ENCODE results near the gene XAGE1B.
"Not testable (repeated sequence)": the region's sequence is repeated elsewhere in the genome, so short reads cannot be mapped to it uniquely, and the experiment has no call there.

The XAGE1B gene

DNA sequence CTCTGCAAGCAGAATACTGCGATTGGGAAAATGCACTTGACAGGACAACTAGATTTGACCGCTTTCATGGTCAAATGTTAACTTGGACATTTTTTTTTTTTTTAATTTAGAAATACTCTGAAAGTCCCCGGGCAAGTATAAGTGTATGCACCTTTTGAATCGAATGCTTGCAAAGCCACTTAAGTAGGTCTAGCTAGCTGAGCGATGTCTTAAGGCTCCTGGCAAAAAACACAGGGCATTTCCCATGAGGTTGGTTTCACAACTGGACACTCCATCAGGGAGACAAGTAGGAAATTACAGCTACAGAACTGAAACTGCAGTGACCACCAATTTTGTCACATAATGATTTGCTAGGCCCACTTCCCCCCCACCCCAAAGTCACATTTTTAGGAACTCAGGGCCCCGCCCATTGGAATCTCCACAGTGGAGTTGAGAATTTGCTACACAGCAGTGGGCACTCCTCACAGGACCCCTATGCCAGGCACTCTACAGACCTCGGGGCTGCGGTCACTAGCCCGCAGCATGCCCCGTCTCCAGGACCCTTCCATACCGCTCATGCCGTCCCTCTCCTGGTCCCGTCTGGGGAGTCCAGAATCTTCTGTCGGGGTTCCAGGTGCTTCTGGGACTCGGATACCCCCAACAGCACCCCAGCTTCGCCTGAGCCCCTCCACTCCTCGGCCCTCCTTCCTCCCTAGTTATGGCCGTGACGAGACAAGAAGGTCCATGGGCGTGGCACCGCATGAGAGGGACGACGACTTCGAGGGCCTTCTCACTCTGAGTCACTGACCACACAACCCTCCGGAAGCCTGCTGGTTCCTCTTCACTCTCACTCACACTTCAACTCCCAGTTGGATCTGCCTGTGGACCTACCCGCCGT lies 515 bp downstream of the XAGE1B start:
- not testable (repeated sequence) for DNase-seq (ENCODE audit: low read depth in 1 of 2, low spot score in 1 of 2); H3K27ac ChIP-seq (replicated peaks); H3K4me3 ChIP-seq (replicated peaks; ENCODE audit: insufficient read depth, low read length); H3K27me3 ChIP-seq (ENCODE audit: insufficient read depth, poor library complexity, severe bottlenecking)

DNA sequence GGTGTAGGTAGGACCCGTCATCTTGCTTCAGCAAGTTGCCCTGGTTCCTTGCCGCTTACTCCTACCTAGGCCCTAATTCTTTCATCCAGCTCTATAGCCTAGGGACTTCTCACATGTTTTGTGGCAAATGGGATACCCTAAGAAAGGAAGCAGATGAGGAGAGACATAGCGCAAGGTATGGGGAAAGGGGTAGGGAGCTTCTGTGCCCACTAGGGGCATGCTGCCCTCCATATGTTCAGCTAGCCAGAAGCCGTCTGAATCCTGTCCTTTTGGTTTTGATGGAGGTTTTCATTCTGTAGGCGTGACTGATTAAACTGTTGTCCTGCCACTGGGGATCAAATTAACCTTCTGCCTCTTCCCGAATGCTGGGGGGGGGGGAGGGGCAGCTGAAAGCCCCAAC lies 5.7 kb downstream of the XAGE1B start:
- DNase-seq (ENCODE audit: low read depth in 1 of 2, low spot score in 1 of 2) = not testable (repeated sequence)

DNA sequence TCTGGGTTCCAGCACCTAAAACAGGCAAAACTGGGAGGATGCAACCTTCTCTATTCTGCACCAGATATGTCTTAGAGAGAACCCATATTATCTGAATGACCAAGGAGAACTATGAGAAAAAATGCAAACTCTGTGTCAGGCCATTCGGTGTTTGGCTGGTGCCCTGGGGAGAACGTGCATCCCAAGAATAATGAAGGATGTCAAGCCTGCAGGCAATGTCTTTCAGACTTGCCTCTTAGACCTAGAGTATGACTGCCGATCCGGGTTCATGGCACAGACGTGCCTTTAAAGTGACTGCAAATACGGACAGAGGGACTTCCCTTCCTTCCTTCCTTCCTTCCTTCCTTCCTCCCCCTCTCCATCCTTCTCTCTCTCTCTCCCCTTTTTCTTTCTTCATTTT lies 6.9 kb downstream of the XAGE1B start:
- TF ChIP-seq POLR2AphosphoS5 (IDR thresholded peaks at IDR 0.05; ENCODE audit: low read depth) = no peak
- Histone ChIP-seq H3K4me3 (replicated peaks; ENCODE audit: insufficient read depth, low read length) (no peak overlapping the region), H3K27ac (replicated peaks) (no peak overlapping the region), H3K27me3 (ENCODE audit: insufficient read depth, poor library complexity, severe bottlenecking) (no peaks in the 10 kb centered on the region)
- no peak for DNase-seq (ENCODE audit: low read depth in 1 of 2, low spot score in 1 of 2)

More for the DNA sequence above, 5.7 kb downstream of the XAGE1B start:
- not testable (repeated sequence) for H3K27me3 ChIP-seq (ENCODE audit: insufficient read depth, poor library complexity, severe bottlenecking); H3K4me3 ChIP-seq (replicated peaks; ENCODE audit: insufficient read depth, low read length); H3K27ac ChIP-seq (replicated peaks)

DNA sequence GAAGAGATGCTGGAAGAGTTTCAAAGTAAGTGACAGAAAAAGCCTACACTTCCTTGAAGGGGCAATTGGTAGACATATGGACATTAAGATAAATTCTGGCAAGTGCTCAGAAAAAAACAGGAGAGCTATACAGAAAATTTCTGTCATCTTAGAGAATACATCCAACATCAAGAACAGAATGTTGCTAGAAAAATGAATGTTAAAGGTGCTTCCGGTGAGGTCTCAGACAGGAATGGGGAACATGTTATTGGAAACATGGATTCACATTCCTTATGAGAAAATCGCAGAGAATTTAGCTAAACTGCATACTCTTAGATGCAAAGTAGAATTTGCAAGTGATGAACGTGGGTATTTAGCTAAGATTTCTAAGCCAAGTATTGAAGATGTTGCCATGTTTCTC lies 9.5 kb downstream of the XAGE1B start:
- no peak for DNase-seq (ENCODE audit: low read depth in 1 of 2, low spot score in 1 of 2)
- TF ChIP-seq GABPA (IDR thresholded peaks at IDR 0.05; ENCODE audit: low read depth) (no peak), POLR2AphosphoS5 (IDR thresholded peaks at IDR 0.05; ENCODE audit: low read depth) (no peak), SPI1 (IDR thresholded peaks at IDR 0.05; ENCODE audit: borderline replicate concordance, low read depth) (no peak)
- TF ChIP-seq, protein P1, sequence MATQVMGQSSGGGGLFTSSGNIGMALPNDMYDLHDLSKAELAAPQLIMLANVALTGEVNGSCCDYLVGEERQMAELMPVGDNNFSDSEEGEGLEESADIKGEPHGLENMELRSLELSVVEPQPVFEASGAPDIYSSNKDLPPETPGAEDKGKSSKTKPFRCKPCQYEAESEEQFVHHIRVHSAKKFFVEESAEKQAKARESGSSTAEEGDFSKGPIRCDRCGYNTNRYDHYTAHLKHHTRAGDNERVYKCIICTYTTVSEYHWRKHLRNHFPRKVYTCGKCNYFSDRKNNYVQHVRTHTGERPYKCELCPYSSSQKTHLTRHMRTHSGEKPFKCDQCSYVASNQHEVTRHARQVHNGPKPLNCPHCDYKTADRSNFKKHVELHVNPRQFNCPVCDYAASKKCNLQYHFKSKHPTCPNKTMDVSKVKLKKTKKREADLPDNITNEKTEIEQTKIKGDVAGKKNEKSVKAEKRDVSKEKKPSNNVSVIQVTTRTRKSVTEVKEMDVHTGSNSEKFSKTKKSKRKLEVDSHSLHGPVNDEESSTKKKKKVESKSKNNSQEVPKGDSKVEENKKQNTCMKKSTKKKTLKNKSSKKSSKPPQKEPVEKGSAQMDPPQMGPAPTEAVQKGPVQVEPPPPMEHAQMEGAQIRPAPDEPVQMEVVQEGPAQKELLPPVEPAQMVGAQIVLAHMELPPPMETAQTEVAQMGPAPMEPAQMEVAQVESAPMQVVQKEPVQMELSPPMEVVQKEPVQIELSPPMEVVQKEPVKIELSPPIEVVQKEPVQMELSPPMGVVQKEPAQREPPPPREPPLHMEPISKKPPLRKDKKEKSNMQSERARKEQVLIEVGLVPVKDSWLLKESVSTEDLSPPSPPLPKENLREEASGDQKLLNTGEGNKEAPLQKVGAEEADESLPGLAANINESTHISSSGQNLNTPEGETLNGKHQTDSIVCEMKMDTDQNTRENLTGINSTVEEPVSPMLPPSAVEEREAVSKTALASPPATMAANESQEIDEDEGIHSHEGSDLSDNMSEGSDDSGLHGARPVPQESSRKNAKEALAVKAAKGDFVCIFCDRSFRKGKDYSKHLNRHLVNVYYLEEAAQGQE (IDR thresholded peaks at IDR 0.05; ENCODE audit: insufficient replicate concordance, low read depth) = no peak
- TF ChIP-seq, protein P2, sequence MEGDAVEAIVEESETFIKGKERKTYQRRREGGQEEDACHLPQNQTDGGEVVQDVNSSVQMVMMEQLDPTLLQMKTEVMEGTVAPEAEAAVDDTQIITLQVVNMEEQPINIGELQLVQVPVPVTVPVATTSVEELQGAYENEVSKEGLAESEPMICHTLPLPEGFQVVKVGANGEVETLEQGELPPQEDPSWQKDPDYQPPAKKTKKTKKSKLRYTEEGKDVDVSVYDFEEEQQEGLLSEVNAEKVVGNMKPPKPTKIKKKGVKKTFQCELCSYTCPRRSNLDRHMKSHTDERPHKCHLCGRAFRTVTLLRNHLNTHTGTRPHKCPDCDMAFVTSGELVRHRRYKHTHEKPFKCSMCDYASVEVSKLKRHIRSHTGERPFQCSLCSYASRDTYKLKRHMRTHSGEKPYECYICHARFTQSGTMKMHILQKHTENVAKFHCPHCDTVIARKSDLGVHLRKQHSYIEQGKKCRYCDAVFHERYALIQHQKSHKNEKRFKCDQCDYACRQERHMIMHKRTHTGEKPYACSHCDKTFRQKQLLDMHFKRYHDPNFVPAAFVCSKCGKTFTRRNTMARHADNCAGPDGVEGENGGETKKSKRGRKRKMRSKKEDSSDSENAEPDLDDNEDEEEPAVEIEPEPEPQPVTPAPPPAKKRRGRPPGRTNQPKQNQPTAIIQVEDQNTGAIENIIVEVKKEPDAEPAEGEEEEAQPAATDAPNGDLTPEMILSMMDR (IDR thresholded peaks at IDR 0.05; ENCODE audit: insufficient read depth, low read length) = no peak
- H3K27ac ChIP-seq (replicated peaks) = no peak overlapping the region
- no peak overlapping the region for H3K4me3 ChIP-seq (replicated peaks; ENCODE audit: insufficient read depth, low read length)
- no peaks in the 10 kb centered on the region for H3K27me3 ChIP-seq (ENCODE audit: insufficient read depth, poor library complexity, severe bottlenecking)

DNA sequence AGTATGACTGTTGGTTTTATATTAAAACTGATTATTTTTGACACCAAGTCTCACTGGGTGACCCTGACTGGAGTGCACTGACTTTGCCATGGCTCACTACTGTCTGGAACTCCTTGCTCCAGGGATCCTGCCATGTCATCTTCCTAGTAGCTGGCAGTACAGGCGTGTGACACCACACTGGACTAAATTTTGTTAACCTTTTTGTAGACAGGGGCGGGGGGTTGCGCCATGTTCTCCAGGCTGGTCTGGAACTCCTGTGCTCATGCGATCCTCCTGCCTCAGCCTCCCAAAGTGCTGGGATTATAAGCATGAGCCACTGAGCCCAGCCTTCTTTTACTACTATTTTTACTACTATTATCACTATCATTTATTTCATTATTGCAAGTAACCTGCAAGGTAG lies 12.3 kb downstream of the XAGE1B start:
- Histone ChIP-seq H3K4me3 (replicated peaks; ENCODE audit: insufficient read depth, low read length) (no peak overlapping the region), H3K27ac (replicated peaks) (no peak overlapping the region), H3K27me3 (ENCODE audit: insufficient read depth, poor library complexity, severe bottlenecking) (no peaks in the 10 kb centered on the region)
- DNase-seq (ENCODE audit: low read depth in 1 of 2, low spot score in 1 of 2) = no peak
- TF ChIP-seq, protein P1 (IDR thresholded peaks at IDR 0.05; ENCODE audit: insufficient replicate concordance, low read depth) = no peak
- TF ChIP-seq GABPA (IDR thresholded peaks at IDR 0.05; ENCODE audit: low read depth) = no peak

DNA sequence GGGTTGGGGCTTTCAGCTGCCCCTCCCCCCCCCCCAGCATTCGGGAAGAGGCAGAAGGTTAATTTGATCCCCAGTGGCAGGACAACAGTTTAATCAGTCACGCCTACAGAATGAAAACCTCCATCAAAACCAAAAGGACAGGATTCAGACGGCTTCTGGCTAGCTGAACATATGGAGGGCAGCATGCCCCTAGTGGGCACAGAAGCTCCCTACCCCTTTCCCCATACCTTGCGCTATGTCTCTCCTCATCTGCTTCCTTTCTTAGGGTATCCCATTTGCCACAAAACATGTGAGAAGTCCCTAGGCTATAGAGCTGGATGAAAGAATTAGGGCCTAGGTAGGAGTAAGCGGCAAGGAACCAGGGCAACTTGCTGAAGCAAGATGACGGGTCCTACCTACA lies 15.5 kb downstream of the XAGE1B start:
- not testable (repeated sequence) for H3K27me3 ChIP-seq (ENCODE audit: insufficient read depth, poor library complexity, severe bottlenecking); H3K4me3 ChIP-seq (replicated peaks; ENCODE audit: insufficient read depth, low read length); DNase-seq (ENCODE audit: low read depth in 1 of 2, low spot score in 1 of 2); H3K27ac ChIP-seq (replicated peaks)

DNA sequence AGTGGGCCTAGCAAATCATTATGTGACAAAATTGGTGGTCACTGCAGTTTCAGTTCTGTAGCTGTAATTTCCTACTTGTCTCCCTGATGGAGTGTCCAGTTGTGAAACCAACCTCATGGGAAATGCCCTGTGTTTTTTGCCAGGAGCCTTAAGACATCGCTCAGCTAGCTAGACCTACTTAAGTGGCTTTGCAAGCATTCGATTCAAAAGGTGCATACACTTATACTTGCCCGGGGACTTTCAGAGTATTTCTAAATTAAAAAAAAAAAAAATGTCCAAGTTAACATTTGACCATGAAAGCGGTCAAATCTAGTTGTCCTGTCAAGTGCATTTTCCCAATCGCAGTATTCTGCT lies 20.5 kb downstream of the XAGE1B start:
- H3K27me3 ChIP-seq (ENCODE audit: insufficient read depth, poor library complexity, severe bottlenecking); DNase-seq (ENCODE audit: low read depth in 1 of 2, low spot score in 1 of 2); H3K4me3 ChIP-seq (replicated peaks; ENCODE audit: insufficient read depth, low read length); H3K27ac ChIP-seq (replicated peaks): not testable (repeated sequence)

DNA sequence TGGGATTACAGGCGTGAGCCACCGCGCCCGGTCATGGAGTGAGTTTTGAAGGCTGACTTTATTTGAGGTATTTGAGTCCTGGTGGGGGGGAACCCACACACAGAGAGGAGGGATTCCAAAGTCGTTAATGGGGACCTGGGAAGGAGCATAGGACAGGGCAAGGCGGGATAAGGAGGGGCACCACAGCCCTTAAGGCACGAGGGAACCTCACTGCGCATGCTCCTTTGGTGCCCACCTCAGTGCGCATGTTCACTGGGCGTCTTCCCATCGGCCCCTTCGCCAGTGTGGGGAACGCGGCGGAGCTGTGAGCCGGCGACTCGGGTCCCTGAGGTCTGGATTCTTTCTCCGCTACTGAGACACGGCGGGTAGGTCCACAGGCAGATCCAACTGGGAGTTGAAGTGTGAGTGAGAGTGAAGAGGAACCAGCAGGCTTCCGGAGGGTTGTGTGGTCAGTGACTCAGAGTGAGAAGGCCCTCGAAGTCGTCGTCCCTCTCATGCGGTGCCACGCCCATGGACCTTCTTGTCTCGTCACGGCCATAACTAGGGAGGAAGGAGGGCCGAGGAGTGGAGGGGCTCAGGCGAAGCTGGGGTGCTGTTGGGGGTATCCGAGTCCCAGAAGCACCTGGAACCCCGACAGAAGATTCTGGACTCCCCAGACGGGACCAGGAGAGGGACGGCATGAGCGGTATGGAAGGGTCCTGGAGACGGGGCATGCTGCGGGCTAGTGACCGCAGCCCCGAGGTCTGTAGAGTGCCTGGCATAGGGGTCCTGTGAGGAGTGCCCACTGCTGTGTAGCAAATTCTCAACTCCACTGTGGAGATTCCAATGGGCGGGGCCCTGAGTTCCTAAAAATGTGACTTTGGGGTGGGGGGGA lies 21.1 kb downstream of the XAGE1B start, which contains the start of gene XAGE1A:
Gene XAGE1A, plus strand, starts transcription at position 264 of the 874 bp plus-strand sequence. CDS start 1,554 bp downstream, outside the sequence.
- not testable (repeated sequence) for H3K27me3 ChIP-seq (ENCODE audit: insufficient read depth, poor library complexity, severe bottlenecking); H3K27ac ChIP-seq (replicated peaks); H3K4me3 ChIP-seq (replicated peaks; ENCODE audit: insufficient read depth, low read length); DNase-seq (ENCODE audit: low read depth in 1 of 2, low spot score in 1 of 2)

DNA sequence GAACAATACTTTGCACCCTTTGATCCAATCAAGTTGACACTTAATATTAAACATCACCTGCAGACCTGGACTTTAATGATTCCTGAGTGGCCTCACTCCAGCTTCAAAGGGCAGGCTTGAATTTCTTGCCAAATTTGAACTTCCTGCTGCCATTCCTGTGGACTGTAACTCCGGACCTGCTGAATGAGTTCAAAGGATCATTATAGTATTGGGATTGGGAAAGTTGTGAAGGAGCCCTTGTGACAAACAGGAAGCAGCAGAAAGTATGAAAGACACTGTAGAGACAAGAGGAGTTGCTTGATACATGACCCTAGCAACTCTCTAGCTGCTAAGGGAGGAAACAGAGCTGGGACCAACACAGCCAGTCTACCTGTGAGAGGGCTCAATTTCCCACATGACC lies 45.6 kb downstream of the XAGE1B start:
- H3K27me3 ChIP-seq (ENCODE audit: insufficient read depth, poor library complexity, severe bottlenecking); H3K27ac ChIP-seq (replicated peaks); DNase-seq (ENCODE audit: low read depth in 1 of 2, low spot score in 1 of 2); H3K4me3 ChIP-seq (replicated peaks; ENCODE audit: insufficient read depth, low read length): not testable (repeated sequence)

All from HL-60 (cell line).